Measurements from ENCODE around the gene NUDT8.

DNA sequence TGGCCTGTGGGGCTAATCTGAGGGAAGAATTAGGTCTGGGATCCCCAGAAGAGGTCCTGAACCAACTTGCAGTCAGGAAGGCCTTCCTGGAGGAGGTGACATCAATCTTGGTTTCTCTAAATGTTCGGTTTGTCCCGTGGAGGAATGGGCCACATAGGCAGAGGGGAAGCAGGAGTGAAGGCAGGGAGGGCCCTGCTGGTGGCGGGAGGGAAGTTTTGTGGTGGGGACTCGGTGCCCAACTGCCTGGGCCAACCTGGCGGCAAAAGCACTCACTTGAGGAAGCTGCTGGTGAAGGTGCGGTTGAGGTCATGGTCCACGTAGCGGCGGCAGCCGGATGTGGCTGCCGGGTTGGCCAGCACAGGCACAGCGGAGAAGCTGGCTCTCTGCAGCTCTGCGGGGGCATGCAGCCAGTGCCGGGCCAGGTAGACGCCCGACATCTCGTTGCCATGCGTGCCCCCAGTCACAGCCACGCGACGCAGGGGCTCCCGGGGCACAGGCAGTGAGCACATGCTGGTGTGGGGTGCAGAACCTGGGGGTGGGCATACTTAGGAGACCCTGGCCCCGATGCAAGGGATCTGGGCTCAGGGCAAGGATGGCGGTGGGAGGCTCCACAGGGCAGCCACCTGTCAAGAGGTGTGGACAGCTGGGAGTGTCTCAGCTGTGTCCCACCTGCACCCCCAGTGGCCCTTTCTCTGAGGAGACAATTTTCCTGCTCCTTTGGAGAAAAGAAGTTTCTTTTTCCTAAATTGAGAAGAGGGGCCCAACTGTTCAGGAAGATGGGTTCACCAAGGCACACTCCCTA, 17.0 kb upstream of the NUDT8 start:
- TF ChIP-seq, protein P1, sequence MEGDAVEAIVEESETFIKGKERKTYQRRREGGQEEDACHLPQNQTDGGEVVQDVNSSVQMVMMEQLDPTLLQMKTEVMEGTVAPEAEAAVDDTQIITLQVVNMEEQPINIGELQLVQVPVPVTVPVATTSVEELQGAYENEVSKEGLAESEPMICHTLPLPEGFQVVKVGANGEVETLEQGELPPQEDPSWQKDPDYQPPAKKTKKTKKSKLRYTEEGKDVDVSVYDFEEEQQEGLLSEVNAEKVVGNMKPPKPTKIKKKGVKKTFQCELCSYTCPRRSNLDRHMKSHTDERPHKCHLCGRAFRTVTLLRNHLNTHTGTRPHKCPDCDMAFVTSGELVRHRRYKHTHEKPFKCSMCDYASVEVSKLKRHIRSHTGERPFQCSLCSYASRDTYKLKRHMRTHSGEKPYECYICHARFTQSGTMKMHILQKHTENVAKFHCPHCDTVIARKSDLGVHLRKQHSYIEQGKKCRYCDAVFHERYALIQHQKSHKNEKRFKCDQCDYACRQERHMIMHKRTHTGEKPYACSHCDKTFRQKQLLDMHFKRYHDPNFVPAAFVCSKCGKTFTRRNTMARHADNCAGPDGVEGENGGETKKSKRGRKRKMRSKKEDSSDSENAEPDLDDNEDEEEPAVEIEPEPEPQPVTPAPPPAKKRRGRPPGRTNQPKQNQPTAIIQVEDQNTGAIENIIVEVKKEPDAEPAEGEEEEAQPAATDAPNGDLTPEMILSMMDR (IDR thresholded peaks at IDR 0.05): no peak
- TF ChIP-seq POLR2AphosphoS5 (IDR thresholded peaks at IDR 0.05) (no peak), POLR2A (IDR thresholded peaks at IDR 0.05; ENCODE audit: low read depth) (no peak)

Data from esophagus muscularis mucosa (tissue), 3 donors.